NCI-H187 (cell line): ENCODE results near the gene ARL15.

Experiments used
- DNase-seq, 2 experiments: peaks; one replicate each; lab custom pipeline; 2025; lab: John Stamatoyannopoulos, UW

ARL15 gene

GRCh38 chr5:54243483-54244080 is 66.8 kb downstream of the ARL15 start:
- DNase-seq = peak in 1 of 2 experiments; percentile 25

- DNase-seq = no peak
Observed at GRCh38 chr5:54242297-54242696, 68.1 kb downstream of the ARL15 start.

GRCh38 chr5:54234304-54234933 is 76.0 kb downstream of the ARL15 start:
- DNase-seq = no peak

- no peak for DNase-seq
Observed at GRCh38 chr5:54230936-54231685, 79.3 kb downstream of the ARL15 start.

GRCh38 chr5:54229041-54229780 is 81.2 kb downstream of the ARL15 start:
- DNase-seq = peak; percentile 44 to 45

GRCh38 chr5:54227759-54228158 is 82.6 kb downstream of the ARL15 start:
- DNase-seq = no peak

- DNase-seq = no peak
Observed at GRCh38 chr5:54227109-54227508, 83.3 kb downstream of the ARL15 start.

GRCh38 chr5:54226215-54226614 is 84.2 kb downstream of the ARL15 start:
- no peak for DNase-seq

GRCh38 chr5:54224103-54224826 is 86.1 kb downstream of the ARL15 start:
- DNase-seq = no peak

GRCh38 chr5:54222336-54222735 is 88.0 kb downstream of the ARL15 start:
- DNase-seq = no peak

- no peak for DNase-seq
Observed at GRCh38 chr5:54221135-54221534, 89.2 kb downstream of the ARL15 start.

- no peak for DNase-seq
Observed at GRCh38 chr5:54220230-54221040, 89.9 kb downstream of the ARL15 start.

- DNase-seq = peak; percentile 47 to 55
Observed at GRCh38 chr5:54217826-54218503, 92.4 kb downstream of the ARL15 start.

GRCh38 chr5:54215233-54215736 is 95.1 kb downstream of the ARL15 start:
- DNase-seq = no peak

- DNase-seq = no peak
Observed at GRCh38 chr5:54214722-54215121, 95.7 kb downstream of the ARL15 start.

- DNase-seq = no peak
Observed at GRCh38 chr5:54212331-54212730, 98.0 kb downstream of the ARL15 start.

GRCh38 chr5:54211912-54212311 is 98.5 kb downstream of the ARL15 start:
- no peak for DNase-seq

GRCh38 chr5:54207566-54207965 is 102.8 kb downstream of the ARL15 start:
- DNase-seq = no peak

GRCh38 chr5:54206580-54207229 is 103.7 kb downstream of the ARL15 start:
- DNase-seq = no peak

- no peak for DNase-seq
Observed at GRCh38 chr5:54205918-54206317, 104.5 kb downstream of the ARL15 start.
